ENCODE measurements around the gene DPCD. TPM values are rescaled to one million over a fixed set of nuclear protein-coding genes. Genes with fewer than 3 reads are reported as not detected.

DPCD gene
- total RNA-seq, 4 donors from 2014 or later = 13.4 to 30.1 (median 24.5) TPM

- TF ChIP-seq CTCF (IDR thresholded peaks at IDR 0.05) (no peak), POLR2AphosphoS5 (IDR thresholded peaks at IDR 0.05) (no peak), POLR2A (IDR thresholded peaks at IDR 0.05) (no peak), EP300 (IDR thresholded peaks at IDR 0.05) (no peak)
- 80 to 92% methylated on average over 1 to 6 of the region's 7 CpGs for WGBS, 2 donors (ENCODE audit: low coverage in 1 of 2)
- Histone ChIP-seq H3K4me3 (no peak overlapping the region), H3K27ac (no peak overlapping the region), H3K27me3 (peaks cover 30% of the 10 kb centered on the region), H3K9me3 (peaks cover 0 to 14% (median 0%) of the 10 kb centered on the region in 3 donors), H3K36me3 (peaks cover 0 to 6% of the 10 kb centered on the region in 2 donors), H3K4me1 (peaks cover 0 to 20% (median 15%) of the 10 kb centered on the region in 3 donors)
- no peak for ATAC-seq
These were observed 16.0 kb upstream of the DPCD start for GRCh38 chr10:101572126-101572525.

GRCh38 chr10:101572785-101573184 lies 15.3 kb upstream of the DPCD start:
- Histone ChIP-seq H3K9me3 (peaks cover 0 to 14% (median 0%) of the 10 kb centered on the region in 3 donors), H3K36me3 (peaks cover 0 to 12% of the 10 kb centered on the region in 2 donors), H3K4me3 (no peak overlapping the region), H3K27me3 (peaks cover 24% of the 10 kb centered on the region), H3K27ac (no peak overlapping the region), H3K4me1 (peaks cover 0 to 20% (median 15%) of the 10 kb centered on the region in 3 donors)
- TF ChIP-seq CTCF (IDR thresholded peaks at IDR 0.05) = no peak
- ATAC-seq = no peak
- 75% methylated on average over 1 of the region's 2 CpGs; no CpG with 5 or more reads in 1 of the 2 donors for WGBS, 2 donors (ENCODE audit: low coverage in 1 of 2)

GRCh38 chr10:101573885-101574753 lies 14.0 kb upstream of the DPCD start:
- WGBS, 2 donors (ENCODE audit: low coverage in 1 of 2) = 70 to 86% methylated on average over 8 to 12 of the region's 25 CpGs
- no peak overlapping the region for H3K27ac ChIP-seq
- H3K27me3 ChIP-seq = peaks cover 10% of the 10 kb centered on the region
- no peak for TF ChIP-seq POLR2A (IDR thresholded peaks at IDR 0.05)
- no peak for TF ChIP-seq EP300 (IDR thresholded peaks at IDR 0.05)
- no peak for TF ChIP-seq CTCF (IDR thresholded peaks at IDR 0.05)
- H3K4me1 ChIP-seq = peaks cover 0 to 20% (median 15%) of the 10 kb centered on the region in 3 donors
- H3K9me3 ChIP-seq = peaks cover 0 to 14% (median 0%) of the 10 kb centered on the region in 3 donors
- H3K36me3 ChIP-seq = peaks cover 0 to 26% of the 10 kb centered on the region in 2 donors
- H3K4me3 ChIP-seq = no peak overlapping the region
- ATAC-seq = no peak

GRCh38 chr10:101575091-101575490 lies 13.0 kb upstream of the DPCD start:
- no peak for ATAC-seq
- peaks cover under 1% of the 10 kb centered on the region for H3K27me3 ChIP-seq
- H3K27ac ChIP-seq = no peak overlapping the region
- H3K9me3 ChIP-seq = peaks cover 0 to 14% (median 0%) of the 10 kb centered on the region in 3 donors
- peaks cover 0 to 11% (median 8%) of the 10 kb centered on the region in 3 donors for H3K4me1 ChIP-seq
- no peak overlapping the region for H3K4me3 ChIP-seq
- TF ChIP-seq EP300 (IDR thresholded peaks at IDR 0.05) = no peak
- TF ChIP-seq CTCF (IDR thresholded peaks at IDR 0.05) = no peak
- no peak for TF ChIP-seq POLR2A (IDR thresholded peaks at IDR 0.05)
- TF ChIP-seq POLR2AphosphoS5 (IDR thresholded peaks at IDR 0.05) = no peak
- 80% methylated on average over 1 of the region's 3 CpGs for WGBS, 2 donors (ENCODE audit: low coverage in 1 of 2)
- peaks cover 0 to 35% of the 10 kb centered on the region in 2 donors for H3K36me3 ChIP-seq

All from gastroesophageal sphincter (tissue), 4 donors.